Erythroblast (primary cell): ENCODE results near the gene MXRA7.

Source experiments
- GATA1 ChIP-seq: IDR thresholded peaks from 2 replicates; pipeline ENCODE4 v1.6.1; 2011; ENCODE audit warnings: low read depth, mild to moderate bottlenecking, control low read depth, low read length, moderate library complexity
- POLR2A ChIP-seq: IDR thresholded peaks from 2 replicates; pipeline ENCODE4 v1.6.1; 2011; ENCODE audit warnings: mild to moderate bottlenecking, low read length

GRCh38 chr17:76751416-76751993, 40.7 kb upstream of the MXRA7 start:
- no peak for TF ChIP-seq POLR2A
- TF ChIP-seq GATA1, result no peak
